ENCODE data around the gene FAM181A. TPM values are rescaled to one million over a fixed set of nuclear protein-coding genes. Genes with fewer than 3 reads are reported as not detected.

Gene FAM181A
- total and polyA plus RNA-seq, 7 experiments from 2014 or later: not detected

DNA sequence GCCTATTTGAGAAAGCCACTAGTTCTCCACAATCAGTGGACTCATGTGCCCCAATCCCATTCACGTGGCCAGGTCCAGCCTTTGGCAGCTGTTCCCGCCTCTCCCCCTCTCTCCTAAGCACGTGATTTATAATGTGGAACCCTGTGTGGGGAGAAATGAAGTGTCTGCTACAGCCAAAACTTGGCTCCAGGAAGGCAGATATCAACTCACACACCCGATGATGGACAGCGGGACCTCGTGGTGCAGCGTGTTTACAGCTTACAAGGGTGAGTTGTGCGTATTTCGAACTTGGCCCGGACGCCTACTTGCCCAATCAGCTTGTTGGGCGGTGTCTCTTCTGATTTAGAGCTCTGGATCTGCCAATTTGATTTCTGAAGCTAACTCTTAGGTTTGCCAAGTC, 38.1 kb upstream of the FAM181A start:
- Mint-ChIP-seq H3K4me3 (no peak overlapping the region), H3K27me3 (peaks cover 24 to 48% (median 37%) of the 10 kb centered on the region in 5 donors), H3K9me3 (peaks cover 0 to 17% (median 6%) of the 10 kb centered on the region in 11 donors), H3K4me1 (peaks cover 0 to 6% (median 0%) of the 10 kb centered on the region in 7 donors), H3K36me3 (no peaks in the 10 kb centered on the region), H3K27ac (no peak overlapping the region)
- DNase-seq (no peak), ATAC-seq (no peak)
- Histone ChIP-seq H3K27ac (ENCODE audit: low read depth, low read length) (no peak overlapping the region), H3K9me3 (ENCODE audit: control insufficient read depth in 2 of 3, low read length in 3 of 3) (no peaks in the 10 kb centered on the region), H3K4me3 (ENCODE audit: low read length) (no peak overlapping the region), H3K4me1 (ENCODE audit: control insufficient read depth in 2 of 2, insufficient read depth in 2 of 2, low read length in 2 of 2) (no peaks in the 10 kb centered on the region), H3K27me3 (ENCODE audit: control insufficient read depth in 2 of 2, insufficient read depth in 2 of 2, low read length in 2 of 2) (no peaks in the 10 kb centered on the region), H3K36me3 (ENCODE audit: control insufficient read depth in 2 of 3, insufficient read depth in 3 of 3, low read length in 3 of 3) (no peaks in the 10 kb centered on the region)
- intact Hi-C loops (cut with micrococcal nuclease): no loop called here
- ChIA-PET CTCF (interaction anchor here (1.6 kb wide), 1 partner anchor 11 kb away, joined by 3 read pairs; no protein-coding TSS in a partner anchor), POLR2A (no interaction called here)

- Histone ChIP-seq H3K36me3 (ENCODE audit: control insufficient read depth in 2 of 3, insufficient read depth in 3 of 3, low read length in 3 of 3) (no peaks in the 10 kb centered on the region), H3K4me1 (ENCODE audit: control insufficient read depth in 2 of 2, insufficient read depth in 2 of 2, low read length in 2 of 2) (no peaks in the 10 kb centered on the region), H3K4me3 (ENCODE audit: low read length) (no peak overlapping the region), H3K27me3 (ENCODE audit: control insufficient read depth in 2 of 2, insufficient read depth in 2 of 2, low read length in 2 of 2) (no peaks in the 10 kb centered on the region), H3K9me3 (ENCODE audit: control insufficient read depth in 2 of 3, low read length in 3 of 3) (no peaks in the 10 kb centered on the region), H3K27ac (ENCODE audit: low read depth, low read length) (no peak overlapping the region)
- Mint-ChIP-seq H3K36me3 (no peaks in the 10 kb centered on the region), H3K27ac (no peak overlapping the region), H3K4me1 (peaks cover 0 to 2% (median 0%) of the 10 kb centered on the region in 7 donors), H3K4me3 (no peak overlapping the region), H3K27me3 (peaks cover 18 to 43% (median 37%) of the 10 kb centered on the region in 5 donors), H3K9me3 (peaks cover 0 to 17% (median 5%) of the 10 kb centered on the region in 11 donors)
- DNase-seq (no peak), ATAC-seq (no peak)
- intact Hi-C loops (cut with micrococcal nuclease): loop anchor here in 1 of 2 donors (5.0 kb wide), 1 partner anchor 233 kb away; no protein-coding TSS in a partner anchor
- ChIA-PET CTCF (no interaction called here), POLR2A (interaction anchor here (0.6 kb wide), 1 partner anchor 1767 kb away, joined by 4 read pairs; no protein-coding TSS in a partner anchor)
These were observed 37.2 kb upstream of the FAM181A start for GRCh38 chr14:93889739-93890483.

DNA sequence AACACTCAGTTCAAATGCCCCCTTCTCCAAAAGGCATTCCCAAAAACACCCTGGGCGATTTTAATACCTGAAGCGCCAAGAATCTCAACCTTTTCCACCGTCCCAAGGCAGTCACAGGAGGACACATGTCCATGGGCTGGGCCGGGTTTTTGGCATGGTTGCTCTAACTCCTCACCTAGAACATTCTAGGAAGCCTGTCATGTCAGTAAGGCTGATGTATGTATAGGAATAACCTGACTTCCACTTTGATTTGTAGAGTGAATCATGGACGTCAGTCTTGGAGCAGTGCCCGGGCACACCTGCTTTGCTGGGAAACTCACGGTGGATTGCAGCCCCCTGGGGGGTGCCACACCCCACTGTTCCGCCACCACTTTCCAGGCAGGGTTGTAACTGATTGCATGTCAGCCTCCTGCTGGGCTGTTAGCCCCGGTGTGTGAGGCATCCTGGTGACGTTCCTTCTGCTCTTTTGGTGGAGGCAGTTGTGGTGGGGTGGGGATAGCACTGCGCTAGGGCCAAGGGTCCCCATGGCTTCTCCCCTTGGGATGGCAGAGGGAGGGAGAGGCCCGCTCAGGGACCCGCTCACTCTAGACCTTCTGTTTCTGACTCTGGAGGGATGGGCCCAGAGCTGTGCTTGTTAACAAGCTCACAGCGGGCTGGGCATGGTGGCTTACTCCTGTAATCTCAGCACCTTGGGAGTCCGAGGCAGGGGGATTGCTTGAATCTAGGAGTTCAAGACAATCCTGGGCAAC, 35.2 kb upstream of the FAM181A start:
- no peaks in the 10 kb centered on the region for H3K36me3 ChIP-seq (ENCODE audit: control insufficient read depth in 2 of 3, insufficient read depth in 3 of 3, low read length in 3 of 3)
- CTCF ChIA-PET: no interaction called here
- no peak for ATAC-seq
- intact Hi-C loops (cut with micrococcal nuclease): loop anchor here (2.0 to 5.0 kb wide), 2 partner anchors 235 to 779 kb away; no protein-coding TSS in a partner anchor
- H3K27me3 ChIP-seq (ENCODE audit: control insufficient read depth in 2 of 2, insufficient read depth in 2 of 2, low read length in 2 of 2): no peaks in the 10 kb centered on the region
- H3K4me3 ChIP-seq (ENCODE audit: low read length): no peak overlapping the region
- H3K27ac Mint-ChIP-seq: no peak overlapping the region
- no peaks in the 10 kb centered on the region for H3K4me1 ChIP-seq (ENCODE audit: control insufficient read depth in 2 of 2, insufficient read depth in 2 of 2, low read length in 2 of 2)
- peaks cover 22 to 41% (median 29%) of the 10 kb centered on the region in 5 donors for H3K27me3 Mint-ChIP-seq
- H3K4me3 Mint-ChIP-seq: no peak overlapping the region
- H3K9me3 ChIP-seq (ENCODE audit: control insufficient read depth in 2 of 3, low read length in 3 of 3): no peaks in the 10 kb centered on the region
- H3K9me3 Mint-ChIP-seq: peaks cover 0 to 4% (median 0%) of the 10 kb centered on the region in 11 donors
- H3K27ac ChIP-seq (ENCODE audit: low read depth, low read length): no peak overlapping the region
- POLR2A ChIA-PET: no interaction called here
- H3K4me1 Mint-ChIP-seq: no peaks in the 10 kb centered on the region
- no peak for DNase-seq
- H3K36me3 Mint-ChIP-seq: no peaks in the 10 kb centered on the region

- peaks cover 17 to 37% (median 26%) of the 10 kb centered on the region in 5 donors for H3K27me3 Mint-ChIP-seq
- no peak overlapping the region for H3K27ac Mint-ChIP-seq
- Histone ChIP-seq H3K4me1 (ENCODE audit: control insufficient read depth in 2 of 2, insufficient read depth in 2 of 2, low read length in 2 of 2) (no peaks in the 10 kb centered on the region), H3K4me3 (ENCODE audit: low read length) (no peak overlapping the region), H3K27me3 (ENCODE audit: control insufficient read depth in 2 of 2, insufficient read depth in 2 of 2, low read length in 2 of 2) (no peaks in the 10 kb centered on the region), H3K9me3 (ENCODE audit: control insufficient read depth in 2 of 3, low read length in 3 of 3) (no peaks in the 10 kb centered on the region), H3K27ac (ENCODE audit: low read depth, low read length) (no peak overlapping the region), H3K36me3 (ENCODE audit: control insufficient read depth in 2 of 3, insufficient read depth in 3 of 3, low read length in 3 of 3) (no peaks in the 10 kb centered on the region)
- POLR2A ChIA-PET: no interaction called here
- no peaks in the 10 kb centered on the region for H3K4me1 Mint-ChIP-seq
- no peak for DNase-seq
- CTCF ChIA-PET: no interaction called here
- no peak overlapping the region for H3K4me3 Mint-ChIP-seq
- H3K9me3 Mint-ChIP-seq: peaks cover 0 to 1% (median 0%) of the 10 kb centered on the region in 11 donors
- no peaks in the 10 kb centered on the region for H3K36me3 Mint-ChIP-seq
- intact Hi-C loops (cut with micrococcal nuclease): loop anchor here (2.0 to 5.0 kb wide), 2 partner anchors 235 to 780 kb away; no protein-coding TSS in a partner anchor
- no peak for ATAC-seq
These were observed 34.7 kb upstream of the FAM181A start for GRCh38 chr14:93892505-93892839.

DNA sequence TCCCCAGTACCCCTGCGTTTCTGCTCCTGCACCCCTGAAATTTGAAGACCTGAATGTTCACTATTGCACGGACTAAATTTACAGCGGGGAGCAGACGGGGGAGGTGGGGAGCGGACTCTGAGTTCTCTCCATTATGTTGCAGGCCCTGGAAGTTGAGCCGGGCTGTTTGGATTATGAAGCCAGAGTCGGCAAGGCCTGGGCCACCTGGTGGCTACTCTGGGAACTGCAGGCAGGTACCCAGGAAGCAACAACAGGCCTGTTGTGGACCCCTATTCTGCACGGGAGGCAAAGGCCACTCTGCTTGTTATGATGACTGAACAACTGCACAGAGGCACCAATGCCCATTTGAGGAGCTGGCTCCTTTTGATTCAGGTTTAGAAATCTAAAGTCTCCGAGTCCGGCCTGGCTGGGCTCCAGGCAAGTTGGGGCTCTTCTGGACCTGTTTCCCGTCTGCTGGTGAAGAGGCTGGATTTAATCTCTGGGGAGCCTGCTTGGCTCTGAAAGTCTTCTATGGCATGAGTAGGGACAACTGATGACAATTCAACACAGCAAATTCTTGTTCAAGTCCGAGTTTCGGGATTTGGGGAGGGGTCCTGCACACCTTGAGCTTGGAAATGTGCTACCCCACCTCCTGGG, 34.1 kb upstream of the FAM181A start:
- no peak overlapping the region for H3K4me3 Mint-ChIP-seq
- no peaks in the 10 kb centered on the region for H3K4me1 Mint-ChIP-seq
- intact Hi-C loops (cut with micrococcal nuclease): loop anchor here (2.0 to 5.0 kb wide), 2 partner anchors 236 to 780 kb away; no protein-coding TSS in a partner anchor
- H3K27me3 ChIP-seq (ENCODE audit: control insufficient read depth in 2 of 2, insufficient read depth in 2 of 2, low read length in 2 of 2): no peaks in the 10 kb centered on the region
- H3K36me3 ChIP-seq (ENCODE audit: control insufficient read depth in 2 of 3, insufficient read depth in 3 of 3, low read length in 3 of 3): no peaks in the 10 kb centered on the region
- DNase-seq: peak; percentile 23 to 72 (median 55)
- no peak overlapping the region for H3K27ac Mint-ChIP-seq
- no peak overlapping the region for H3K27ac ChIP-seq (ENCODE audit: low read depth, low read length)
- no peaks in the 10 kb centered on the region for H3K9me3 Mint-ChIP-seq
- ChIA-PET POLR2A (no interaction called here), CTCF (no interaction called here)
- no peak overlapping the region for H3K4me3 ChIP-seq (ENCODE audit: low read length)
- H3K4me1 ChIP-seq (ENCODE audit: control insufficient read depth in 2 of 2, insufficient read depth in 2 of 2, low read length in 2 of 2): no peaks in the 10 kb centered on the region
- peak; percentile 78 for ATAC-seq
- peaks cover 17 to 35% (median 23%) of the 10 kb centered on the region in 5 donors for H3K27me3 Mint-ChIP-seq
- H3K9me3 ChIP-seq (ENCODE audit: control insufficient read depth in 2 of 3, low read length in 3 of 3): no peaks in the 10 kb centered on the region
- no peaks in the 10 kb centered on the region for H3K36me3 Mint-ChIP-seq

- ChIA-PET CTCF (interaction anchor here (0.7 kb wide), 1 partner anchor 150 kb away, joined by 5 read pairs; no protein-coding TSS in a partner anchor), POLR2A (no interaction called here)
- no peaks in the 10 kb centered on the region for H3K9me3 Mint-ChIP-seq
- H3K27me3 Mint-ChIP-seq: peaks cover 13 to 28% (median 18%) of the 10 kb centered on the region in 5 donors
- no peak overlapping the region for H3K4me3 Mint-ChIP-seq
- H3K36me3 Mint-ChIP-seq: no peaks in the 10 kb centered on the region
- intact Hi-C loops (cut with micrococcal nuclease): loop anchor here (2.0 to 5.0 kb wide), 2 partner anchors 236 to 781 kb away; no protein-coding TSS in a partner anchor
- Histone ChIP-seq H3K9me3 (ENCODE audit: control insufficient read depth in 2 of 3, low read length in 3 of 3) (no peaks in the 10 kb centered on the region), H3K27ac (ENCODE audit: low read depth, low read length) (no peak overlapping the region), H3K36me3 (ENCODE audit: control insufficient read depth in 2 of 3, insufficient read depth in 3 of 3, low read length in 3 of 3) (no peaks in the 10 kb centered on the region), H3K4me1 (ENCODE audit: control insufficient read depth in 2 of 2, insufficient read depth in 2 of 2, low read length in 2 of 2) (no peaks in the 10 kb centered on the region), H3K4me3 (ENCODE audit: low read length) (no peak overlapping the region), H3K27me3 (ENCODE audit: control insufficient read depth in 2 of 2, insufficient read depth in 2 of 2, low read length in 2 of 2) (no peaks in the 10 kb centered on the region)
- DNase-seq: no peak
- ATAC-seq: no peak
- no peaks in the 10 kb centered on the region for H3K4me1 Mint-ChIP-seq
- H3K27ac Mint-ChIP-seq: no peak overlapping the region
These were observed 33.4 kb upstream of the FAM181A start for GRCh38 chr14:93893661-93894261.

Data from naive thymus-derived CD4-positive, alpha-beta T cell (primary cell).